SK-N-SH treated with all-trans-retinoic acid at 6 μM for 48 hours (cell line): Measurements from ENCODE around the gene HLA-DRB5.
"Not testable (repeated sequence)": the region's sequence is repeated elsewhere in the genome, so short reads cannot be mapped to it uniquely, and the experiment has no call there.

Source experiments
- ATAC-seq: fragments of 200-7000 bp; cut with Tn5 transposase; 3 replicates; pipeline ENCODE4 v1.9.1; 2020; ENCODE audit warnings: mild to moderate bottlenecking, moderate library complexity
- ARNTL ChIP-seq: fragments of 450-650 bp; formaldehyde crosslinking; IDR thresholded peaks from 2 replicates; pipeline ENCODE4 v1.5.0; 2020; ENCODE audit warnings: low read depth, mild to moderate bottlenecking, moderate library complexity, borderline replicate concordance
- CSDC2 ChIP-seq: fragments of 250-450 bp; sonication (Bioruptor Pico); IDR thresholded peaks from 2 replicates; pipeline ENCODE4 v1.5.0; 2020; ENCODE audit warnings: mild to moderate bottlenecking, moderate library complexity
- CSRNP3 ChIP-seq: fragments of 250-450 bp; sonication (Bioruptor Pico); IDR thresholded peaks from 2 replicates; pipeline ENCODE4 v1.5.1; 2021; ENCODE audit warnings: mild to moderate bottlenecking, moderate library complexity
- ESRRG ChIP-seq: fragments of 250-450 bp; sonication (Bioruptor Pico); IDR thresholded peaks from 2 replicates; pipeline ENCODE4 v1.6.1; 2021; ENCODE audit warnings: mild to moderate bottlenecking
- GLIS3 ChIP-seq: fragments of 250-450 bp; sonication (Bioruptor Pico); IDR thresholded peaks from 2 replicates; pipeline ENCODE4 v1.5.0; 2020; ENCODE audit warnings: mild to moderate bottlenecking, moderate library complexity
- POU6F1 ChIP-seq: fragments of 250-450 bp; sonication (Bioruptor Pico); IDR thresholded peaks from 2 replicates; pipeline ENCODE4 v1.8.0; 2021; ENCODE audit warnings: low read depth, mild to moderate bottlenecking, moderate library complexity, borderline replicate concordance
- RARB ChIP-seq: fragments of 250-450 bp; sonication (Bioruptor Pico); IDR thresholded peaks from 2 replicates; pipeline ENCODE4 v1.8.0; 2021; ENCODE audit warnings: mild to moderate bottlenecking, moderate library complexity
- SNAI2 ChIP-seq: fragments of 250-450 bp; sonication (Bioruptor Pico); IDR thresholded peaks from 2 replicates; pipeline ENCODE4 v1.5.0; 2020; ENCODE audit warnings: mild to moderate bottlenecking, moderate library complexity
- TCF4 ChIP-seq: fragments of 250-450 bp; sonication (Bioruptor Pico); IDR thresholded peaks from 2 replicates; pipeline ENCODE4 v1.8.0; 2021; ENCODE audit warnings: mild to moderate bottlenecking, moderate library complexity, borderline replicate concordance
- TOX ChIP-seq: fragments of 250-450 bp; sonication (Bioruptor Pico); IDR thresholded peaks from 2 replicates; pipeline ENCODE4 v1.8.0; 2021; ENCODE audit warnings: mild to moderate bottlenecking, moderate library complexity, borderline replicate concordance
- TSHZ2 ChIP-seq: fragments of 250-450 bp; sonication (Bioruptor Pico); IDR thresholded peaks from 2 replicates; pipeline ENCODE4 v1.5.0; 2020; ENCODE audit warnings: mild to moderate bottlenecking, moderate library complexity
- ZC3H10 ChIP-seq: fragments of 250-450 bp; sonication (Bioruptor Pico); IDR thresholded peaks from 2 replicates; pipeline ENCODE4 v1.5.1; 2021; ENCODE audit warnings: mild to moderate bottlenecking, moderate library complexity
- ZFP3 ChIP-seq: fragments of 250-450 bp; sonication (Bioruptor Pico); IDR thresholded peaks from 2 replicates; pipeline ENCODE4 v1.5.0; 2020; ENCODE audit warnings: mild to moderate bottlenecking, moderate library complexity
- ZFP30 ChIP-seq: fragments of 450-650 bp; formaldehyde crosslinking; IDR thresholded peaks from 2 replicates; pipeline ENCODE4 v1.5.0; 2022; ENCODE audit warnings: mild to moderate bottlenecking, moderate library complexity
- ZNF565 ChIP-seq: fragments of 450-650 bp; formaldehyde crosslinking; conservative IDR thresholded peaks from 2 replicates; pipeline ENCODE4 v1.5.0; 2020; ENCODE audit warnings: low read depth, mild to moderate bottlenecking, moderate library complexity
- ZNF70 ChIP-seq: fragments of 450-650 bp; formaldehyde crosslinking; IDR thresholded peaks from 2 replicates; pipeline ENCODE4 v1.5.0; 2020; ENCODE audit warnings: mild to moderate bottlenecking, moderate library complexity
- ZNF8 ChIP-seq: fragments of 450-650 bp; formaldehyde crosslinking; IDR thresholded peaks from 2 replicates; pipeline ENCODE4 v1.5.0; 2020; ENCODE audit warnings: mild to moderate bottlenecking, moderate library complexity
- TF ChIP-seq, protein P1 (sequence below): fragments of 250-450 bp; sonication (Bioruptor Pico); IDR thresholded peaks from 2 replicates; pipeline ENCODE4 v1.8.0; 2020; ENCODE audit warnings: mild to moderate bottlenecking, moderate library complexity, borderline replicate concordance
- TF ChIP-seq, protein P2 (sequence below): fragments of 250-450 bp; sonication (Bioruptor Pico); IDR thresholded peaks from 2 replicates; pipeline ENCODE4 v1.5.1; 2020; ENCODE audit warnings: low read depth, mild to moderate bottlenecking, moderate library complexity

The HLA-DRB5 gene

GRCh38 chr6:32554116-32554965 lies 24.3 kb upstream of the HLA-DRB5 start:
- no peak for ATAC-seq
- TF ChIP-seq TSHZ2 = no peak
- TF ChIP-seq GLIS3 = no peak
- TF ChIP-seq TCF4 (CRISPR knock-in tag) = no peak
- TF ChIP-seq TOX = no peak
- TF ChIP-seq ZNF8 (CRISPR knock-in tag) = no peak
- TF ChIP-seq ZNF565 = no peak
- TF ChIP-seq ZFP30 (CRISPR knock-in tag) = no peak
- no peak for TF ChIP-seq CSRNP3 (CRISPR knock-in tag)
- no peak for TF ChIP-seq RARB (CRISPR knock-in tag)

GRCh38 chr6:32553037-32553742 lies 23.1 kb upstream of the HLA-DRB5 start:
- no peak for TF ChIP-seq ZNF8 (CRISPR knock-in tag)
- TF ChIP-seq ZFP30 (CRISPR knock-in tag) = no peak
- no peak for TF ChIP-seq ARNTL (CRISPR knock-in tag)
- no peak for TF ChIP-seq ZC3H10 (CRISPR knock-in tag)
- no peak for TF ChIP-seq ZNF565
- TF ChIP-seq ESRRG (CRISPR knock-in tag) = no peak
- TF ChIP-seq CSRNP3 (CRISPR knock-in tag) = no peak
- TF ChIP-seq, protein P1, sequence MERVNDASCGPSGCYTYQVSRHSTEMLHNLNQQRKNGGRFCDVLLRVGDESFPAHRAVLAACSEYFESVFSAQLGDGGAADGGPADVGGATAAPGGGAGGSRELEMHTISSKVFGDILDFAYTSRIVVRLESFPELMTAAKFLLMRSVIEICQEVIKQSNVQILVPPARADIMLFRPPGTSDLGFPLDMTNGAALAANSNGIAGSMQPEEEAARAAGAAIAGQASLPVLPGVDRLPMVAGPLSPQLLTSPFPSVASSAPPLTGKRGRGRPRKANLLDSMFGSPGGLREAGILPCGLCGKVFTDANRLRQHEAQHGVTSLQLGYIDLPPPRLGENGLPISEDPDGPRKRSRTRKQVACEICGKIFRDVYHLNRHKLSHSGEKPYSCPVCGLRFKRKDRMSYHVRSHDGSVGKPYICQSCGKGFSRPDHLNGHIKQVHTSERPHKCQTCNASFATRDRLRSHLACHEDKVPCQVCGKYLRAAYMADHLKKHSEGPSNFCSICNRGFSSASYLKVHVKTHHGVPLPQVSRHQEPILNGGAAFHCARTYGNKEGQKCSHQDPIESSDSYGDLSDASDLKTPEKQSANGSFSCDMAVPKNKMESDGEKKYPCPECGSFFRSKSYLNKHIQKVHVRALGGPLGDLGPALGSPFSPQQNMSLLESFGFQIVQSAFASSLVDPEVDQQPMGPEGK (CRISPR knock-in tag) = no peak
- TF ChIP-seq TCF4 (CRISPR knock-in tag) = no peak
- ATAC-seq = no peak

DNA sequence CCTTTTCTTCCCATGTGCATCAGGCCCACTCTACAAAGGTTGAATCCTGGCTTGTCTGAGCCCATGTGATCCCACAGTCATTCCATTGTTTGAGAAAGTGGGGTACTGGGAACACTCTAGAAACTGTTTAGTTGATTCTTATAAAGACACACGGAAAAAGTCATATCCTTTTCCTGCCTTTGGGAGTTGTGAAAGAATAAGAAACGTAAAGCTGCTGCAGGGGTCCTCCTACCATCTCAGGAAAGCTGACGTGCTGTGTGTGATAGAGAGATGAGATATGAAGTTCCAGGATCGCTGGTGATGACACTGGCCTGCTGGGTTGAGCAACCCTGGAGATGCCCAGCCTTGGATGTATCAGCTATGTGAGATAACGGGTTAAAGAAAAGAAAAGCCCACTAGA lies 21.3 kb upstream of the HLA-DRB5 start:
- no peak for TF ChIP-seq ZFP3 (CRISPR knock-in tag)
- no peak for TF ChIP-seq GLIS3
- TF ChIP-seq ZNF70 (CRISPR knock-in tag) = no peak
- no peak for TF ChIP-seq ESRRG (CRISPR knock-in tag)
- no peak for TF ChIP-seq ZFP30 (CRISPR knock-in tag)
- ATAC-seq = no peak

DNA sequence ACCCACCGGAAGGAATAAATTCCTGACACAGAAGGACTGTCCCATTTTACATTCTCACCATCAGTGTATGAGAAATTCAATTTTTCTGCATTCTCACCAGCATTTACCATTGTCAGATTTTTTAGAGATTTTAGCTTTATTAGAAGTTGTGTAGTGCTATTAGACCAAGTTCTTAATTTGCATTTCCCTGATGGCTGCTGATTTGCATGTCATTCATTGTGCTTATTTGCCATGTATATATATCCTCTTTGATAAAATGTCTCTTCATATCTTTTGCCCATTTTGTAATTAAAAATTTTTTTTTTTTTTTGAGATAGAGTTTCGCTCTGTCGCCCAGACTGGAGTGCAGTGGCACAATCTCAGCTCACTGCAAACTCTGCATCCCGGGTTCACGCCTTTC lies 9.8 kb upstream of the HLA-DRB5 start:
- no peak for ATAC-seq
- TF ChIP-seq ESRRG (CRISPR knock-in tag) = no peak
- no peak for TF ChIP-seq ZFP3 (CRISPR knock-in tag)
- TF ChIP-seq SNAI2 (CRISPR knock-in tag) = no peak
- TF ChIP-seq POU6F1 (CRISPR knock-in tag) = no peak
- TF ChIP-seq CSRNP3 (CRISPR knock-in tag) = no peak
- TF ChIP-seq, protein P2, sequence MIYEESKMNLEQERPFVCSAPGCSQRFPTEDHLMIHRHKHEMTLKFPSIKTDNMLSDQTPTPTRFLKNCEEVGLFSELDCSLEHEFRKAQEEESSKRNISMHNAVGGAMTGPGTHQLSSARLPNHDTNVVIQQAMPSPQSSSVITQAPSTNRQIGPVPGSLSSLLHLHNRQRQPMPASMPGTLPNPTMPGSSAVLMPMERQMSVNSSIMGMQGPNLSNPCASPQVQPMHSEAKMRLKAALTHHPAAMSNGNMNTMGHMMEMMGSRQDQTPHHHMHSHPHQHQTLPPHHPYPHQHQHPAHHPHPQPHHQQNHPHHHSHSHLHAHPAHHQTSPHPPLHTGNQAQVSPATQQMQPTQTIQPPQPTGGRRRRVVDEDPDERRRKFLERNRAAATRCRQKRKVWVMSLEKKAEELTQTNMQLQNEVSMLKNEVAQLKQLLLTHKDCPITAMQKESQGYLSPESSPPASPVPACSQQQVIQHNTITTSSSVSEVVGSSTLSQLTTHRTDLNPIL = no peak
- TF ChIP-seq CSDC2 (CRISPR knock-in tag) = no peak

GRCh38 chr6:32530431-32530793 lies 325 bp upstream of the HLA-DRB5 start:
- not testable (repeated sequence) for ATAC-seq
